ENCODE measurements around the gene BEST1.

DNA sequence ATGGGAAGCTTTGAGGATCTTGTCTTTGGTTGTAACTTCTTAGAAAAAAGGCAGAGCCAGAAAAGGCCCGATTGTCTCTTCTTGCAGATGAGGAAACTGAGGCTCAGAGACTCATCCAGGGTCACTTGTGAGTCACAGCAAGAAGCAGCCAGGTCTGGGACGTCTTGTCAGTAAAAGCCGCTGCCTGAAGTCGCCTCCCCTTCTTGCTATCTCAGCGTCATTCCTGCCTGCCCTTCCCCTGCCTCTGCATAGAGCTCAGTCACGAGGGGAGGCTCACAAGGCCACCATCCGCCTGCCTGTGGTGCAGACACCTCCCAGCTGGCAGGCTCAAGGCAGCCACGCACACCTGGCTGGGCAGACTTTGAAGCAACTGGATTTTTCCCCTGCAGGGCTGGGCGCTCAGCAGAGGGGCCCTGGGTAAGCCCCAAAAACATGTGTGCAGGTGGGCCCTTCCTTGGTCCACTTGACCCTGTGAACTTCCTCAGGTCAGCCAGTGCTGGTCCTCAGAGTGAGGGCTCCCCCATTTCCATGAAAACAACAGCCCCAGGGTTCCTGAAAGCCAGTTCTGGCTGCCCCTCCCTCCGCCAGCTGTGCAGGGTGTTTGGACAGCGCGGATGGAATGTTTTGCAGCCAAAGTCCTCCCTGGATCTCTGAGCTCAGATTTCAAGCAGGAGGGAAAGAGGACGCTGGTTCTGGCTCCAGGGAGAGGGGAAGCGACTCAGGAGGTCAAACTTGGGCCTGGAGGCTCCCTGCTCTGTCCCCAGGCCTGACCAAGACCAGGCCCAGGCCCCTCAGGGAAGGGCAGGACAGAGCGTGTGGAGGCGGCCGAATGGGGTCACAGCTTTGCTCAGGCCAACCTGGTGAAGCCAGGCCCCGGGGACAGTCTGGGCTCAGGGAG is 26.7 kb upstream of the BEST1 start:
- TF ChIP-seq POLR2A (IDR thresholded peaks at IDR 0.05; ENCODE audit: low read depth, low read length) (no peak), POLR2AphosphoS5 (IDR thresholded peaks at IDR 0.05; ENCODE audit: low read depth, low read length) (no peak)
